ENCODE measurements around the gene SPSB3.
"Not testable (repeated sequence)": the region's sequence is repeated elsewhere in the genome, so short reads cannot be mapped to it uniquely, and the experiment has no call there.

SPSB3 gene

GRCh38 chr16:1816396-1817275, 34.3 kb upstream of the SPSB3 start:
- no peak for DNase-seq

DNA sequence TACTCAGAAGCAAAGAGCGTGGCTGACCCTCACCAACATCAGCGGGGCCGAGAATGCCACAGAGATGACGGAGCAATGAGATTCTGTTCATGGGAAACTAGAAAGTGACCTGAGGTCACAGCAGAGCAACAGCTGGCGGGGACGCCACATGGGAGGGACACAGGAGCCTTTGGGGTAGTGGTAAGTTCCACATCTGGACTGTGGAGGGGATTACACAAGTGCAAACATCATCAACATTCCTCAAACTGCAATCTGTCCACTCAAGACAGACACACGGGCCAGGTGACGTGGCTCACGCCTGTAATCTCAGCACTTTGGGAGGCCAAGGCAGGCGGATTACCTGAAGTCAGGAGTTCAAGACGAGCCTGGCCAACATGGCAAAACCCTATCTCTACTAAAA, 33.1 kb upstream of the SPSB3 start:
- no peak for DNase-seq

- peak; percentile 71 to 89 (median 78) for DNase-seq
Observed at GRCh38 chr16:1812732-1813163, 30.4 kb upstream of the SPSB3 start.

DNA sequence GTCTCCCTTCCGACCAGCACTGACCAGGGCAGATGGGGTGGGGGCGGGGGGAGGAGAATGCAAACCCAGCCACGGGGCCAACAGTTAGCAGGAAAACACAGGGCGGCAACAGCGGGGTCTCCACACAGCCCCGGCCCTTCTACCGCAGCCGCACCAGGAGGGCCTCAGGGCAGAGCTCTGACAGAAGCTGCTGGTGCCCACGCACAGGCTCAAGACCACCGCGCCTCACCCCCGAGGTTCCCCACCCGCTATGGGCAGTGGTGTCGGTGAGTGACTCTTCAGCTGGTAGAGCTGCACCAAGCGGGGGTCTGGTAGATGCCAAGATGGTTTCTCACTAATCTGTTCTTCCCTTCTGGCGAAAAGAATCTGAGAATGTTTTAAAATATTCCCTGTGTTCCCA, 28.2 kb upstream of the SPSB3 start:
- DNase-seq = no peak

- DNase-seq = no peak
Observed at GRCh38 chr16:1810106-1810505, 27.7 kb upstream of the SPSB3 start.

GRCh38 chr16:1809281-1809801, 27.0 kb upstream of the SPSB3 start:
- DNase-seq = no peak

- DNase-seq = no peak
Observed at GRCh38 chr16:1808691-1809090, 26.3 kb upstream of the SPSB3 start.

- DNase-seq = no peak
Observed at GRCh38 chr16:1807626-1808025, 25.3 kb upstream of the SPSB3 start.

DNA sequence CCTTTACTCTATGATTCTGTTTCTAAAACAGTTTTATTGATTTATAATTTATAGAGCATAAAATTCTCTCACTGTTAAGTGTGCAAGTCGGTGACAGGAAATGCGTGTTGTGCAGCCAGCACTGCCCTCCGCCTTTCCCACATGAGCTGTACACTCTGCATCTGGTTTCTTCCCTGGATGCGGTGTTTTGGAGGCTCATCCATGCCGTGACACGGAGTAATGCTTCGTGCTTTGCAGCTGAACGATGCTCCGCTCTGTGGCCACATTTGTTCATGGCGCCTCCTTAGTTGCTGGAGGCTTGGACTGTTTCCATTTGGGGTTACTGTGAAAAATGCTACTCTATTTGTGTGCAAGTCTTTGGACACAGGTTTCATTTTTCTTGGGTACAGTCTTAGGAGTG, 18.3 kb upstream of the SPSB3 start:
- no peak for DNase-seq

GRCh38 chr16:1799263-1799662, 16.9 kb upstream of the SPSB3 start:
- DNase-seq = not testable (repeated sequence)

DNA sequence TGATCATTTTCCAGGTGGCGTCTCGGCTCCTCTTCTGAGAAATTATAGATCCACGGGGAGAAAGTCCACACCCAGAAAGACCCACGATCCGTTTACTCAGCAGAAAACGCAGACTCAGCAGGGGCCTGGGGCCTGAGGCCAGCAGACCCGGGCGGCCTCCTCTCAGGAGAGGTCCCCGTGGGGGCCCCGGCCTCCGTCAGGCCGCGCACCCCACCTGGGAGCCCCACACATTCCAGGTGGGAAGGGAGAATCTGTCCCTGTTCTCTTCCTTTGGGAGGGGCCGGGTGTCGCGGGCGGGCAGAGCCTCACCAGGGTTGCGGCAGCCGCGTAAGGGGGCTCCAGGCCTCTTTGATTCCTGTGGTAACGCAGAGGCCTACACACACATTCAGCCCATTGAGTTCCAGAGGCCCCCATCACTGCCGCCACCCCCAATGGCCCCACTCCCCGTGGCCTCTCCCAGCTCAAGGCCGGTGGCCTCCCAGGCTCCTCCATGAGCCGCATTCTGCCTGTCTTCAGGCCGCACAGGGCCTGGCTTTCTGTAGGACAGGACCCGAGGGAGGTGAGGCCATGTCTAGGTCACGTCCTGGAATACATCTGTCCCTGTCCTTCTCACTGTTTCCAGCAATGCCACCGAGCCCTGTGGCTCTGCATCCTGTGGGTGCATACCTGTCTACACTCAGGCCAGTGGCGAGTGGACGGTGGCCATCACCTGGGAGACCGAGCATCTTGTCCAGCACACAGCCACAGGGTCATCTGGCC, 12.7 kb upstream of the SPSB3 start:
- no peak for DNase-seq

DNA sequence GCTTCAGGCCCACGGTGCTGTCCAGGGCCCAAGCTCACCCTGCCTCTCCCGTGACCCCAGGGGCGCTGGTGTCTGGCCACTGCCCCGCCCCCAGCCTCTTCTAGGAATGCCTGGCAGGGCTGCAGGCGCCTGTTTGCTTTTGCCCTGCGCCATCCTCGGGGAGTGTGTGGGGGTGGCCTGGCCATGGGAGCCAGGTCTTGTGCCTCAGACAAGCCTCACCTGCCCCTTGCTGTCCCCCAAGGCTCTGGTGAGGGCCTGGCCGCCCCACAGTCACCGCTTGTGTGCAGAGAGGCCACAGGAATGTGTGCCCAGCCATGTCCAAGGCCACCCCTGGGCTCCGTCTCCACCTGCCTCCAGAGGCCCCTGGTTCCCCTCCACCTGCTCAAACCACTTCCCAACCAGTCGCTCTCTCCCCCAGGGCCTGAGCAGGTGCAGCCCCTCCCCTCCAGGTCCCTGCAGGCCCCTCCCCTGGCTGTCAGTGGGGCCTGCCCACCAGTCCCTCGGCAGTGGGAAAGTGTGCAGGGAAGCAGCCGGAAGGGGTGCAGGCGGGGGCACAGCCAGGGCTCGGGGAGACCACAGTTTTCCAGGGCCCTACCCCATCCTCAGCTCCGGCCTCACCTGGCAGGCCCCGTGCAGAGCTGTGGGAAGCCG, 12.0 kb upstream of the SPSB3 start:
- no peak for DNase-seq

DNA sequence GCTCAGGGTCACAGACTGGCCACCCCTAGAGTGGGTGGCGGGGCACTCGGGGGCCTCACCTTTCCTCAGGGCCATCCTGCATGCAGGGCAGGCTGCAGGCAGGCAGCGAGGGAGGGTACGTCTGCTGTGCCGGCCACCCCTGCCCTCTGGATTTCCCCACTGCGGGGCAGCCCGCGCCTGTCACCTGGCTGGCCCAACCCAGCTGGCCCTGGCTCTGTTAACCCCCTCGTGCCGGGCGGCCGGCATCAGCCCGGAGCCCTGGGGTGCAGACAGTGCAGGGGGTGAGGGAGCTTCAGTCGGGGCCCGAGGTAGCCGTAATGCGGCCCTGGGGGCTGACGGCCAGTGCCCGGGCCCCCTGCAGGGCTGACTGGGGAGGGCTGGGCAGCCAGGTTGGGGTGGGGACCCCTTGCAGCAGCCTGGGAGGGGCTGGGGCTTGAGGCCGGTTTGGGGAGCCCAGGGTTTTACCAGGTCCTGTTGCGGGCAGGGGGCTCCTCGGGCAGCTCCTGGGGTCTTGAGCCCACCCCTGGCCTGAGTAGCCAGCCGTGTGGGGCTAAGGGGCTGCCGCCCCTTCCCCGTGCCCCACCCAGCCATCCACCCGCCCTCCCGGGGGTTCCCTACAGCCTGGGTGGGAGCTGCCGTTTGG, 11.3 kb upstream of the SPSB3 start, which contains the start of gene IGFALS:
Gene IGFALS (minus strand): TSS at position 128 of the 643 bp plus-strand sequence. CDS start 53 bp downstream, at position 75.
- no peak for DNase-seq

GRCh38 chr16:1792836-1793577, 10.6 kb upstream of the SPSB3 start:
- no peak for DNase-seq

GRCh38 chr16:1791943-1792812, 9.8 kb upstream of the SPSB3 start:
- DNase-seq = no peak

DNA sequence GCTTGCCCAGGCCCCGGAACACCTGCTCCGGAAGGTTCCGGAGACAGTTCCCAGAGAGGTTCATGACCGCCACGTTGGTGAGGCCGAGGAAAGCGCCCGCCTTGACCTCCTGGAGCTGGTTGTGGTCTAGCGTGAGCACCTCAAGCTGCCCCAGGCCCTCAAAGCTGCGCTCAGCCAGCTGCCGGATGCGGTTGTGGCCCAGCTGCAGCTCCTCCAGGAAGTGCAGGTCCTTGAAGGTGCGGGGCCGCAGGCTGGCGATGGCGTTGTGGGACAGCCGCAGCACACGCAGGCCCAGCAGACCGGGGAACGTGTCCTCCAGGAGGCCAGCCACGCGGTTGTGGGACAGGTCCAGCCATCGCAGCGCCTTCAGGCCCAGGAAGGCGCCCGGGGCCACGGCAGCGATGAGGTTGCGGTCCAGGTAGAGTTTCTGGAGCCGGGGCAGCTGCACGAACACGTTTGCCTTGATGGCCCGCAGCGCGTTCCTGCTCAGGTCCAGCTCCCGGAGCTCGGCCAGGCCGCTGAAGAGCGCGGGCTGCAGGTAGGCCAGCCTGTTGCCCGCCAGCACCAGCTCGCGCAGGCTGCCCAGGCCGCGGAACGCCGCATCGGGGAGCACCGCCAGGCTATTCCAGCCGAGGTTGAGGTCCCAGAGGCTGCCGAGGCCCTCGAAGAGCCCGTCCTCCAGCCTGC, 9.0 kb upstream of the SPSB3 start:
- no peak for DNase-seq

DNA sequence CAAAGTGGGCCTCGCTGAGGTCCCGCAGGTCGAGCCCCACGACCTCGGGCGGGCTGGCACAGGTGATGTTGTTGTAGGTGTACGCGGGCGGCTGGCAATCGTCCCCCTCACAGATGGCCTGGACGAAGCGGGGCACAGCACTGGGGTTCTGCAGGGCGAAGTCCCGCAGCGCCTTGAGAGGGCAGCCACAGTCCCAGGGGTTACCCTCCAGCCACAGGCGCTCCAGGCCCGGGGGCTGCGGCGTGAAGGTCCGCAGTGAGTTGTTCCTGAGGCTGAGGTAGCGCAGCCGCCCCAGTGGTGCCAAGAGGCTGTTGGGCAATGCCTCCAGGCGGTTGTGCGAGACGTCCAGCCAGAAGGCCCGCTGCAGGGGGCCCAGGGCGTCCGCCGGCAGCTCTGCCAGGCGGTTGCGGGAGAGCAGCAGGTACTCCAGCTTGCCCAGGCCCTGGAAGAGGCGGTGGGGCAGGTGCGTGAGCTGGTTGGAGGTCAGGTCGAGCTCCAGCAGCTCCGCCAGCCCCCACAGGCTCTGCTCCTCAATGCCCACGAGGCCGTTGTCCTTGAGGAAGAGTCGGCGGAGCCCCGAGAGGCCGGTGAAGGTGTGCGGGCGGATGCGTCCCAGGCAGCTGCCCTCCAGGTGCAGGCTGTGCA, 8.4 kb upstream of the SPSB3 start:
- DNase-seq = no peak

GRCh38 chr16:1790261-1790610, 7.9 kb upstream of the SPSB3 start:
- no peak for DNase-seq

DNA sequence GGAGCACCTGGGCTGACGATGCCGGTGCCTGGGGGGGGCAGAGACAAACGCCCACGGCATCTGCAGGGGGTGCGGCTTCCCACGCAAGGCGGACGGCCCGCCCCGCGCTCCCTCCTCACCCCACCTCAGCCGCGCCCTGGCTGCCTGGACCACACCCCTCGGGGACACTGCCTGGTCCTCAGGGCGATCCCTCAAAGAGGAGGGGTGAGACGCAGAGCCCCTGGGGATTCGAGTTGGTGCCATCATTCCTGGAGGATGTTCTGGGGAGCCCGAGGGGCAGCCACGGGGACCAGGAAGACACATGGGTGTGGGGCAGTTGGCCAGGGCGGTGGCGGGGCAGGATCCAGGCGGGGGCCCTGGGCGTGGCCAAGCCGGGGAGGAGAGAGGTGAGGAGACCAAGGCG, 7.3 kb upstream of the SPSB3 start:
- no peak for DNase-seq

GRCh38 chr16:1788708-1789100, 6.3 kb upstream of the SPSB3 start:
- no peak for DNase-seq
